H9 (cell line): ENCODE data around the gene TBR1. TPM values are rescaled to one million over a fixed set of nuclear protein-coding genes. Genes with fewer than 3 reads are reported as not detected.

Experiments used
- DNase-seq: peaks from one replicate; pipeline ENCODE4 v3.0.0-alpha.2; 2017
- H2AFZ ChIP-seq: one replicate; pipeline ENCODE4 v1.6.1; 2013; ENCODE audit warnings: mild to moderate bottlenecking, low read length, control low read depth, moderate library complexity
- H2AK5ac ChIP-seq: 2 replicates; pipeline ENCODE4 v1.6.1; 2013; ENCODE audit warnings: low read length, control low read depth, mixed read lengths; ENCODE audit not compliant: insufficient read length
- H2BK120ac ChIP-seq: one replicate; pipeline ENCODE4 v1.6.1; 2013; ENCODE audit warnings: low read depth, mild to moderate bottlenecking, low read length, control low read depth, inconsistent platforms; ENCODE audit not compliant: poor library complexity, severe bottlenecking
- H2BK12ac ChIP-seq: 2 replicates; pipeline ENCODE4 v1.6.1; 2013; ENCODE audit warnings: low read length, control low read depth, mixed read lengths, low read depth; ENCODE audit not compliant: insufficient read length
- H2BK15ac ChIP-seq: 2 replicates; pipeline ENCODE4 v1.6.1; 2013; ENCODE audit warnings: low read depth, low read length, control low read depth
- H2BK20ac ChIP-seq: one replicate; pipeline ENCODE4 v1.6.1; 2013; ENCODE audit warnings: low read depth, mild to moderate bottlenecking, low read length, control low read depth, inconsistent platforms; ENCODE audit not compliant: poor library complexity, severe bottlenecking
- H2BK5ac ChIP-seq: 2 replicates; pipeline ENCODE4 v1.6.1; 2013; ENCODE audit warnings: low read length, control low read depth, mixed read lengths; ENCODE audit not compliant: insufficient read length
- H3K14ac ChIP-seq: 2 replicates; pipeline ENCODE4 v1.6.1; 2013; ENCODE audit warnings: low read length, control low read depth; ENCODE audit not compliant: insufficient read depth
- H3K18ac ChIP-seq: 2 replicates; pipeline ENCODE4 v1.6.1; 2013; ENCODE audit warnings: low read depth, mild to moderate bottlenecking, mixed read lengths, low read length, control low read depth; ENCODE audit not compliant: insufficient read length
- H3K23ac ChIP-seq: 2 replicates; pipeline ENCODE4 v1.6.1; 2013; ENCODE audit warnings: low read length, control low read depth, mixed read lengths, low read depth; ENCODE audit not compliant: insufficient read length
- H3K23me2 ChIP-seq: 2 replicates; pipeline ENCODE4 v1.6.1; 2013; ENCODE audit warnings: low read depth, mild to moderate bottlenecking, mixed read lengths, low read length, control low read depth; ENCODE audit not compliant: insufficient read length, poor library complexity, severe bottlenecking
- H3K27ac ChIP-seq: 2 replicates; pipeline ENCODE4 v1.5.1; 2013; ENCODE audit warnings: low read length, control low read depth, mixed read lengths, low read depth; ENCODE audit not compliant: insufficient read length
- H3K27me3 ChIP-seq: 2 replicates; pipeline ENCODE4 v1.6.1; 2013; ENCODE audit warnings: low read length, control low read depth, inconsistent platforms; ENCODE audit not compliant: insufficient read depth
- H3K4ac ChIP-seq: 2 replicates; pipeline ENCODE4 v1.6.1; 2013; ENCODE audit warnings: low read depth, mild to moderate bottlenecking, control low read depth, inconsistent platforms, low read length, moderate library complexity
- H3K4me1 ChIP-seq: 2 replicates; pipeline ENCODE4 v1.6.1; 2013; ENCODE audit warnings: low read length, control low read depth, inconsistent platforms; ENCODE audit not compliant: insufficient read depth
- H3K4me2 ChIP-seq: 2 replicates; pipeline ENCODE4 v1.6.1; 2013; ENCODE audit warnings: low read length, control low read depth, mixed read lengths; ENCODE audit not compliant: insufficient read length, insufficient read depth
- H3K56ac ChIP-seq: 2 replicates; pipeline ENCODE4 v1.6.1; 2013; ENCODE audit warnings: low read depth, mild to moderate bottlenecking, mixed read lengths, low read length, control low read depth; ENCODE audit not compliant: insufficient read length
- H3K79me1 ChIP-seq: 2 replicates; pipeline ENCODE4 v1.6.1; 2013; ENCODE audit warnings: low read depth, mild to moderate bottlenecking, moderate library complexity, low read length, control low read depth, inconsistent platforms; ENCODE audit not compliant: insufficient read depth, poor library complexity, severe bottlenecking
- H3K79me2 ChIP-seq: 2 replicates; pipeline ENCODE4 v1.6.1; 2013; ENCODE audit warnings: low read length, control low read depth, inconsistent platforms; ENCODE audit not compliant: insufficient read depth
- H3K9ac ChIP-seq: 2 replicates; pipeline ENCODE4 v1.6.1; 2013; ENCODE audit warnings: low read length, control low read depth, mixed read lengths; ENCODE audit not compliant: insufficient read length; ENCODE audit errors: extremely low read depth
- H3K9me3 ChIP-seq: one replicate; pipeline ENCODE4 v1.6.1; 2013; ENCODE audit warnings: low read depth, low read length, inconsistent platforms; ENCODE audit not compliant: control insufficient read depth
- H3T11ph ChIP-seq: one replicate; pipeline ENCODE4 v1.6.1; 2013; ENCODE audit warnings: mild to moderate bottlenecking, low read length, control low read depth, inconsistent platforms
- H4K20me1 ChIP-seq: one replicate; pipeline ENCODE4 v1.6.1; 2013; ENCODE audit not compliant: control insufficient read depth, insufficient read length, insufficient read depth
- H4K5ac ChIP-seq: 2 replicates; pipeline ENCODE4 v1.6.1; 2013; ENCODE audit warnings: low read depth, mild to moderate bottlenecking, mixed read lengths, low read length, control low read depth; ENCODE audit not compliant: insufficient read length
- H4K8ac ChIP-seq: replicated peaks from 2 replicates; pipeline ENCODE4 v1.6.1; 2013; ENCODE audit warnings: low read length, control low read depth, mixed read lengths, low read depth; ENCODE audit not compliant: insufficient read length
- H4K91ac ChIP-seq: 2 replicates; pipeline ENCODE4 v1.6.1; 2013; ENCODE audit warnings: low read depth, mild to moderate bottlenecking, moderate library complexity, mixed read lengths, low read length, control low read depth; ENCODE audit not compliant: insufficient read length
- H3K27ac Mint-ChIP-seq, 3 experiments: 2 replicates in 2 of 3; 3 replicates in 1 of 3; pipeline ENCODE4 v1.8.0; 2020 to 2021; ENCODE audit warnings: mixed read lengths in 3 of 3, mild to moderate bottlenecking in 1 of 3, moderate library complexity in 1 of 3
- H3K27me3 Mint-ChIP-seq: 2 replicates; pipeline ENCODE4 v1.8.0; 2021; ENCODE audit warnings: low read depth, mild to moderate bottlenecking, moderate library complexity, mixed read lengths
- H3K36me3 Mint-ChIP-seq, 3 experiments: 2 replicates in 2 of 3; 3 replicates in 1 of 3; pipeline ENCODE4 v1.8.0; 2020 to 2021; ENCODE audit warnings: low read depth in 3 of 3, mixed read lengths in 3 of 3; ENCODE audit not compliant: insufficient read depth in 1 of 3
- H3K4me1 Mint-ChIP-seq, 2 experiments: 2 replicates each; pipeline ENCODE4 v1.8.0; 2020; ENCODE audit warnings: mixed read lengths in 2 of 2
- H3K4me3 Mint-ChIP-seq, 2 experiments: 2 replicates in 1 of 2; 3 replicates in 1 of 2; pipeline ENCODE4 v1.8.0; 2020 to 2021; ENCODE audit warnings: mild to moderate bottlenecking in 2 of 2, mixed read lengths in 2 of 2, moderate library complexity in 1 of 2
- H3K9me3 Mint-ChIP-seq, 2 experiments: 2 replicates in 1 of 2; 3 replicates in 1 of 2; pipeline ENCODE4 v1.8.0; 2020; ENCODE audit warnings: mild to moderate bottlenecking in 2 of 2, mixed read lengths in 2 of 2, moderate library complexity in 1 of 2
- CTCF ChIP-seq: fragments of 200-600 bp; sonication (generic); conservative IDR thresholded peaks from 3 replicates; pipeline ENCODE4 v1.8.0; 2021; ENCODE audit warnings: antibody characterized with exemption, mild to moderate bottlenecking
- WGBS: extraction: QIAGEN DNeasy Blood & Tissue Kit; methylation state at CpG from one replicate; pipeline ENCODE4 v1.1.7; 2013; ENCODE audit warnings: missing lambda C conversion rate, low lambda C conversion rate, mixed read lengths; ENCODE audit not compliant: insufficient read length; ENCODE audit errors: extremely low coverage; 5-methylcytosine and 5-hydroxymethylcytosine counted together
- total RNA-seq: library from RNA; stranded (reverse); gene quantifications from 2 replicates; pipeline ENCODE4 v1.2.1, GENCODE V29; 2021

The TBR1 gene
- total RNA-seq, 1 experiment from 2014 or later, result 0.24 TPM

GRCh38 chr2:161421686-161422085 lies 5.6 kb downstream of the TBR1 start:
- H2BK120ac ChIP-seq, result no peak overlapping the region
- no peak overlapping the region for H2BK5ac ChIP-seq
- no peak overlapping the region for H2AFZ ChIP-seq
- no peak overlapping the region for H3K23ac ChIP-seq
- Mint-ChIP-seq H3K27me3 (peaks cover 98% of the 10 kb centered on the region), H3K9me3 (peaks cover 3 to 6% of the 10 kb centered on the region in 2 experiments; a peak in 3 of 5 replicates), H3K4me1 (peaks cover 33 to 56% of the 10 kb centered on the region in 2 experiments), H3K27ac (no peak overlapping the region), H3K4me3 (peak overlapping the region in 1 of 2 experiments; percentile 13; a peak in 1 of 5 replicates), H3K36me3 (peaks cover 0 to 2% (median 0%) of the 10 kb centered on the region in 3 experiments; a peak in 1 of 7 replicates)
- no peak for DNase-seq
- no peak overlapping the region for H2BK12ac ChIP-seq
- no peak overlapping the region for H4K8ac ChIP-seq
- H3K4me2 ChIP-seq, result no peak overlapping the region
- no peak overlapping the region for H2BK20ac ChIP-seq
- H4K91ac ChIP-seq, result no peak overlapping the region
- H3K56ac ChIP-seq, result no peak overlapping the region
- peaks cover 9% of the 10 kb centered on the region for H3K23me2 ChIP-seq
- no peak overlapping the region for H3K4ac ChIP-seq
- no CpG with 5 or more reads among the region's 2 CpGs for whole genome bisulfite sequencing
- no peak overlapping the region for H3K18ac ChIP-seq
- H3K9me3 ChIP-seq, result no peaks in the 10 kb centered on the region
- H3K14ac ChIP-seq, result no peak overlapping the region
- no peak overlapping the region for H2BK15ac ChIP-seq
- no peak overlapping the region for H3K9ac ChIP-seq
- peaks cover 98% of the 10 kb centered on the region for H3K27me3 ChIP-seq
- H3K4me1 ChIP-seq, result no peaks in the 10 kb centered on the region
- no peak overlapping the region for H3T11ph ChIP-seq
- H2AK5ac ChIP-seq, result no peak overlapping the region
- no peak for TF ChIP-seq CTCF
- no peak overlapping the region for H3K27ac ChIP-seq
- H4K5ac ChIP-seq, result no peak overlapping the region
- H4K20me1 ChIP-seq, result no peaks in the 10 kb centered on the region
- H3K79me1 ChIP-seq, result no peaks in the 10 kb centered on the region
- H3K79me2 ChIP-seq, result no peaks in the 10 kb centered on the region
